Ishikawa (cell line): ENCODE results near the gene FAM234A.

Source experiments
- CEBPB ChIP-seq: IDR thresholded peaks from 2 replicates; pipeline ENCODE4 v1.6.1; 2012
- CREB1 ChIP-seq: IDR thresholded peaks from 2 replicates; pipeline ENCODE4 v1.6.1; 2012; ENCODE audit warnings: low read depth
- EGR1 ChIP-seq: IDR thresholded peaks from 2 replicates; pipeline ENCODE4 v1.6.1; 2012
- EP300 ChIP-seq: IDR thresholded peaks from 2 replicates; pipeline ENCODE4 v1.6.1; 2012; ENCODE audit warnings: borderline replicate concordance
- FOXM1 ChIP-seq: IDR thresholded peaks from 2 replicates; pipeline ENCODE4 v1.6.1; 2012; ENCODE audit warnings: low read depth, borderline replicate concordance
- MAX ChIP-seq: IDR thresholded peaks from 2 replicates; pipeline ENCODE4 v1.6.1; 2012
- NFIC ChIP-seq: IDR thresholded peaks from 2 replicates; pipeline ENCODE4 v1.6.1; 2012
- RAD21 ChIP-seq: IDR thresholded peaks from 2 replicates; pipeline ENCODE4 v1.6.1; 2012; ENCODE audit warnings: low read depth
- REST ChIP-seq: IDR thresholded peaks from 2 replicates; pipeline ENCODE4 v1.6.1; 2012; ENCODE audit warnings: low read depth, mild to moderate bottlenecking
- TAF1 ChIP-seq: IDR thresholded peaks from 2 replicates; pipeline ENCODE4 v1.6.1; 2012; ENCODE audit warnings: low read depth, mild to moderate bottlenecking
- TCF12 ChIP-seq: IDR thresholded peaks from 2 replicates; pipeline ENCODE4 v1.6.1; 2012; ENCODE audit warnings: low read depth
- TEAD4 ChIP-seq: IDR thresholded peaks from 2 replicates; pipeline ENCODE4 v1.6.1; 2012
- USF1 ChIP-seq: IDR thresholded peaks from 2 replicates; pipeline ENCODE4 v1.6.1; 2012
- YY1 ChIP-seq: IDR thresholded peaks from 2 replicates; pipeline ENCODE4 v1.6.1; 2012; ENCODE audit warnings: low read depth
- ZBTB7A ChIP-seq: IDR thresholded peaks from 2 replicates; pipeline ENCODE4 v1.6.1; 2012; ENCODE audit warnings: low read depth

The FAM234A gene

GRCh38 chr16:289395-289997 is 54.9 kb downstream of the FAM234A start:
- no peak for TF ChIP-seq ZBTB7A
- no peak for TF ChIP-seq EP300
- TF ChIP-seq TEAD4, result no peak
- TF ChIP-seq TAF1, result no peak
- TF ChIP-seq USF1, result no peak
- TF ChIP-seq CREB1, result no peak
- TF ChIP-seq RAD21, result no peak
- no peak for TF ChIP-seq MAX
- no peak for TF ChIP-seq EGR1
- no peak for TF ChIP-seq FOXM1
- no peak for TF ChIP-seq CEBPB
- TF ChIP-seq TCF12, result no peak
- no peak for TF ChIP-seq YY1
- TF ChIP-seq NFIC, result no peak
- TF ChIP-seq REST, result no peak

DNA sequence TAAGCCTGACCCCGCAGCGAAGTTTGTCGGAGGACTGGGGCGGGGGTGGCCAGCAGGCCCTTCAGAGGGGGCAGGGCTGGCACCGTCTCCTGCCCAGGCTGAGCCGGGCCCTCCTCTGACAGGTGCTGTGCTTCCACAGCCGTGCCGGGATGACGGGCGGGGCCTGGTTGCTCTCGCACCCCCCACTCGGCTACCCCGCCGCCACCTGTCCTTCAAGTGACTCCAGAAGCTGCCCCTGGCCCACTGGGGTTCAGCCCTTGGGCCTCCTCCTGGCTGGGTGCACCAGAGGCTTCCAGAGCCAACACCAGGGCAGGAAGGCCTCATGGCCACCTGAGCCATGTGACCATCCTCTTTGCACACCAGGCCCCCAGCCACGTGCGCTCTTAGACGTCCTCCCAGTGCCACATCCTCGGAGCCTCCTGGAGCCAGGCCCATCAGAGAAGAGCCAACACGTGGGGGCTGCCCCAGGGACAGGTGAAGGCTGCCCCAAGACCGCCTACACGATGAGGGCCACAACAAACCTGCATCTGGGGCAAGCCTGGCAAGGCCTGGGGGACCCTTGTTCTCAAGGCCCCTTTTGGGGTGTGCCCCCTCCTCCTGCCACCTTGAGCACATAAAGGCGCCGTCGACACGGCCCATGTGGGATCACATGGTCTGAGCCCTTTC is 55.5 kb downstream of the FAM234A start:
- TF ChIP-seq ZBTB7A, result no peak
- no peak for TF ChIP-seq RAD21
- no peak for TF ChIP-seq TEAD4
- no peak for TF ChIP-seq FOXM1
- no peak for TF ChIP-seq REST
- no peak for TF ChIP-seq EP300
- TF ChIP-seq EGR1, result no peak
- TF ChIP-seq TCF12, result no peak
- no peak for TF ChIP-seq CREB1
- TF ChIP-seq NFIC, result no peak
- no peak for TF ChIP-seq USF1
- no peak for TF ChIP-seq YY1
- TF ChIP-seq TAF1, result no peak
- TF ChIP-seq CEBPB, result no peak
- TF ChIP-seq MAX, result no peak

DNA sequence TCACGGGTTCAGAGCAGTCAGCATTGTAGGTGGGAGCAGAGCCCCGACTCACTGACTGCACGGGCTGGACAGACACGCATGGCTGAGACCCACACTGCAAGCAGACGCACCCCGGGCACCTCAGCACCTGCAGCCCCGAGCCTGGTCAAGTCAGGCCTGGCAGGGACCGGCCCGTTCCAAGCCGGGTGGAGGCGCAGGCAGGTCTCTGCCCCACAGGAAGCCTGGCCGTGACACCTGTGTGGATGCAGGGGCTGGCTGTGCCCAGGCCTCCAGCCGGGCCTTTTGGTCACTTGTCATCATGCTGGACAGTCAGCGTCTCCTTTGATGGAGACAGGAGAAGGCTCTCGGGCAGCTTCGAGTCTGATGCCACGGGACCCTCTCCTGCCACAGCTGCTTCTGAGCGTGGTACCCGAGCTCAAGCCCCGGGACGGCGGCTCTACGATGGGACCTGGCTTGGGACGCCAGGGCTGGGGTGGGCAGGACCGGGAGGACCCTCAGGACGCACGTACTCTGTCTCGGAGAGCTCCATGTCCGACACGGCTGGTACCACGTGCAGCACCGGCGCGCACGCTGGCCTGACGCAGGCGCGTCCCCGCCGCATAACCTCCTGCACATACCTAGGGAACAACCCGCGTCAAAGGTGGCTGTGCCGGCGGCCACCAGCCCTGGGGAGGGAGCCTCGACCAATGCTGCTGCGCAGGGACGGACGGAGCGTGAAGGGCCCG is 56.2 kb downstream of the FAM234A start:
- no peak for TF ChIP-seq EP300
- no peak for TF ChIP-seq TAF1
- TF ChIP-seq TCF12, result no peak
- no peak for TF ChIP-seq ZBTB7A
- TF ChIP-seq TEAD4, result no peak
- TF ChIP-seq EGR1, result no peak
- no peak for TF ChIP-seq FOXM1
- TF ChIP-seq RAD21, result no peak
- TF ChIP-seq NFIC, result no peak
- TF ChIP-seq CREB1, result no peak
- no peak for TF ChIP-seq USF1
- TF ChIP-seq CEBPB, result no peak
- no peak for TF ChIP-seq YY1
- no peak for TF ChIP-seq MAX
- TF ChIP-seq REST, result no peak
